Astrocyte (in vitro differentiated cells and primary cell): ENCODE measurements around the gene OR5A1. TPM values are rescaled to one million over a fixed set of nuclear protein-coding genes. Genes with fewer than 3 reads are reported as not detected.

Experiments
- DNase-seq: peaks from one replicate; pipeline ENCODE4 v3.0.0-alpha.2; 2010; ENCODE audit warnings: low read depth
- FAIRE-seq: peaks from 2 replicates; lab custom pipeline; 2011; peaks lifted over from hg19 to GRCh38; lab: Jason Lieb, UNC
- H2AFZ ChIP-seq: 2 replicates; pipeline ENCODE4 v1.6.0; 2012; ENCODE audit warnings: low read depth, low read length, inconsistent platforms
- H3K27ac ChIP-seq: 2 replicates; pipeline ENCODE4 v1.5.1; 2011; ENCODE audit warnings: low read depth, low read length, inconsistent platforms
- H3K27me3 ChIP-seq: 2 replicates; pipeline ENCODE4 v1.6.0; 2011; ENCODE audit warnings: low read length, inconsistent platforms; ENCODE audit not compliant: insufficient read depth
- H3K36me3 ChIP-seq: 2 replicates; pipeline ENCODE4 v1.5.1; 2011; ENCODE audit warnings: low read length, inconsistent platforms; ENCODE audit not compliant: insufficient read depth
- H3K4me1 ChIP-seq: 2 replicates; pipeline ENCODE4 v1.5.1; 2011; ENCODE audit warnings: low read length, inconsistent platforms; ENCODE audit not compliant: insufficient read depth
- H3K4me2 ChIP-seq: 2 replicates; pipeline ENCODE4 v1.6.0; 2012; ENCODE audit warnings: low read length, inconsistent platforms
- H3K4me3 ChIP-seq: 2 replicates; pipeline ENCODE4 v1.5.1; 2011; ENCODE audit warnings: low read depth, mild to moderate bottlenecking, low read length, inconsistent platforms; ENCODE audit not compliant: insufficient read depth
- H3K79me2 ChIP-seq: 2 replicates; pipeline ENCODE4 v1.6.0; 2012; ENCODE audit warnings: mild to moderate bottlenecking, low read length, inconsistent platforms; ENCODE audit not compliant: insufficient read depth
- H3K9ac ChIP-seq: 2 replicates; pipeline ENCODE4 v1.6.0; 2012; ENCODE audit warnings: mild to moderate bottlenecking, low read length, inconsistent platforms
- H3K9me3 ChIP-seq: 2 replicates; pipeline ENCODE4 v1.5.1; 2012; ENCODE audit warnings: low read depth, mild to moderate bottlenecking, low read length, inconsistent platforms; ENCODE audit not compliant: insufficient read depth
- H4K20me1 ChIP-seq: 2 replicates; pipeline ENCODE4 v1.6.0; 2012; ENCODE audit warnings: low read length, inconsistent platforms; ENCODE audit not compliant: insufficient read depth
- H3K27ac Mint-ChIP-seq: one replicate; pipeline ENCODE4 v1.8.0; 2021; ENCODE audit warnings: mild to moderate bottlenecking, mixed read lengths; ENCODE audit not compliant: unreplicated experiment
- H3K27me3 Mint-ChIP-seq: one replicate; pipeline ENCODE4 v1.8.0; 2021; ENCODE audit warnings: low read depth, mixed read lengths; ENCODE audit not compliant: unreplicated experiment
- H3K36me3 Mint-ChIP-seq: one replicate; pipeline ENCODE4 v1.8.0; 2021; ENCODE audit warnings: low read depth, mixed read lengths; ENCODE audit not compliant: unreplicated experiment
- H3K4me1 Mint-ChIP-seq: one replicate; pipeline ENCODE4 v1.8.0; 2021; ENCODE audit warnings: low read depth, mixed read lengths; ENCODE audit not compliant: unreplicated experiment
- H3K4me3 Mint-ChIP-seq: one replicate; pipeline ENCODE4 v1.8.0; 2021; ENCODE audit warnings: mild to moderate bottlenecking, moderate library complexity, mixed read lengths; ENCODE audit not compliant: unreplicated experiment
- H3K9me3 Mint-ChIP-seq: one replicate; pipeline ENCODE4 v1.8.0; 2021; ENCODE audit warnings: mild to moderate bottlenecking, mixed read lengths; ENCODE audit not compliant: unreplicated experiment
- CTCF ChIP-seq: IDR thresholded peaks from 2 replicates; pipeline ENCODE4 v1.5.1; 2011; ENCODE audit warnings: low read depth, mild to moderate bottlenecking, inconsistent platforms, low read length, moderate library complexity; ENCODE audit not compliant: insufficient read depth
- EZH2 ChIP-seq: IDR thresholded peaks from 2 replicates; pipeline ENCODE4 v1.6.1; 2012; ENCODE audit warnings: mild to moderate bottlenecking, low read length, inconsistent platforms; ENCODE audit not compliant: insufficient read depth
- total RNA-seq: library from RNA; stranded (reverse); gene quantifications from 2 replicates; pipeline ENCODE4 v1.2.1, GENCODE V29; 2021

OR5A1 gene
- total RNA-seq, 1 donor from 2014 or later: not detected

DNA sequence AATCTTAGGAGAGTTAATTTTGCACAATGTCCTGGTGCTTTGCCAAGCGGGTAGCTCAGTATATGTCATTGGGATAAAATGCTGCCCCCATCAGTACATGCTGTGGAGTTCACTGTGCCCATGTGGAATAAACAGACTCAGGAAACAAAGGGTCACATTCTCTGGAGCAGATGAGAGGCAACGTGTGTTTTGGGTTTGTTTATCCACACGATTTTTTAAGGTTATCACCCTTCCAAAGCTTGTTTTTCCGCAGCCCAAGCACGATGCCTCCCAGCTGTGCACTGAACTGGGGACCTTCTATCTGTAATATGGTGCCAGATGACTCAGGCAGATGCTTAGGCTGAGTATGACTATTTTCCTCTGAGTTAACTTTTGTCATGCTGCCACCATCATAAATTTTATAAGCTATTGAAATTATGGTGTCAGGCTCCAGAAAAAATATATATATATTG is 26.9 kb downstream of the OR5A1 start:
- no peaks in the 10 kb centered on the region for H3K27me3 ChIP-seq
- H4K20me1 ChIP-seq: no peaks in the 10 kb centered on the region
- no peaks in the 10 kb centered on the region for H3K4me1 ChIP-seq
- FAIRE-seq (no peak), DNase-seq (no peak)
- H3K9me3 ChIP-seq: no peaks in the 10 kb centered on the region
- Mint-ChIP-seq H3K9me3 (peaks cover 3% of the 10 kb centered on the region), H3K4me3 (no peak overlapping the region), H3K4me1 (no peaks in the 10 kb centered on the region), H3K36me3 (no peaks in the 10 kb centered on the region), H3K27ac (no peak overlapping the region), H3K27me3 (no peaks in the 10 kb centered on the region)
- H3K4me2 ChIP-seq: no peak overlapping the region
- no peak for TF ChIP-seq CTCF
- TF ChIP-seq EZH2: no peak
- no peaks in the 10 kb centered on the region for H3K36me3 ChIP-seq
- H3K9ac ChIP-seq: no peak overlapping the region
- H3K4me3 ChIP-seq: no peak overlapping the region
- H2AFZ ChIP-seq: no peak overlapping the region
- no peak overlapping the region for H3K27ac ChIP-seq
- no peaks in the 10 kb centered on the region for H3K79me2 ChIP-seq

GRCh38 chr11:59473015-59473414 is 36.7 kb downstream of the OR5A1 start, which contains the start of gene OR4D10:
TSS of gene OR4D10 (plus strand) at chr11:59473315. CDS start at chr11:59477430, 4,115 bp downstream.
- H3K4me1 Mint-ChIP-seq: no peaks in the 10 kb centered on the region
- H3K27ac Mint-ChIP-seq: no peak within 1 kb of the TSS
- DNase-seq (no peak), FAIRE-seq (no peak)
- no peaks in the 10 kb centered on the region for H3K9me3 Mint-ChIP-seq
- Histone ChIP-seq H3K27ac (no peak within 1 kb of the TSS), H3K79me2 (no peaks in the 10 kb centered on the region), H3K27me3 (no peaks in the 10 kb centered on the region), H3K36me3 (no peaks in the 10 kb centered on the region), H3K4me2 (no peak within 1 kb of the TSS), H3K4me1 (no peaks in the 10 kb centered on the region), H3K9ac (no peak within 1 kb of the TSS), H3K4me3 (no peak within 1 kb of the TSS), H4K20me1 (no peaks in the 10 kb centered on the region), H3K9me3 (no peaks in the 10 kb centered on the region), H2AFZ (no peak within 1 kb of the TSS)
- no peaks in the 10 kb centered on the region for H3K36me3 Mint-ChIP-seq
- H3K27me3 Mint-ChIP-seq: peaks cover 3% of the 10 kb centered on the region
- H3K4me3 Mint-ChIP-seq: no peak within 1 kb of the TSS
- TF ChIP-seq EZH2 (no peak), CTCF (no peak)

GRCh38 chr11:59475176-59475575 is 38.9 kb downstream of the OR5A1 start:
- H3K4me1 Mint-ChIP-seq: no peaks in the 10 kb centered on the region
- no peak for FAIRE-seq
- no peaks in the 10 kb centered on the region for H3K9me3 Mint-ChIP-seq

More at GRCh38 chr11:59475176-59475575, 38.9 kb downstream of the OR5A1 start:
- Mint-ChIP-seq H3K27ac (no peak overlapping the region), H3K27me3 (peaks cover 3% of the 10 kb centered on the region), H3K36me3 (no peaks in the 10 kb centered on the region), H3K4me3 (no peak overlapping the region)
- Histone ChIP-seq H3K79me2 (no peaks in the 10 kb centered on the region), H3K36me3 (no peaks in the 10 kb centered on the region), H3K4me1 (no peaks in the 10 kb centered on the region), H3K4me3 (no peak overlapping the region), H3K9me3 (no peaks in the 10 kb centered on the region), H2AFZ (no peak overlapping the region), H3K27ac (no peak overlapping the region), H3K9ac (no peak overlapping the region), H3K4me2 (no peak overlapping the region), H3K27me3 (no peaks in the 10 kb centered on the region), H4K20me1 (no peaks in the 10 kb centered on the region)
- TF ChIP-seq EZH2 (no peak), CTCF (no peak)
- DNase-seq: no peak
